GM23248 (cell line): Measurements from ENCODE around the gene ABCA2. TPM values are rescaled to one million over a fixed set of nuclear protein-coding genes. Genes with fewer than 3 reads are reported as not detected.
A peak's percentile ranks its signal among the peaks of the same experiment; 100 is the strongest.

Source experiments
- DNase-seq: peaks from one replicate; pipeline ENCODE4 v3.0.0-alpha.2; 2015
- H2AFZ ChIP-seq: fragments of 200-600 bp; sonication (generic); 2 replicates; pipeline ENCODE4 v1.6.1; 2016; ENCODE audit warnings: antibody characterized with exemption
- H3F3A ChIP-seq: fragments of 200-600 bp; sonication (generic); 2 replicates; pipeline ENCODE4 v1.6.1; 2016; ENCODE audit warnings: mild to moderate bottlenecking, antibody characterized with exemption, mixed run types; ENCODE audit not compliant: insufficient read depth
- H3K27ac ChIP-seq: fragments of 200-600 bp; sonication (generic); 2 replicates; pipeline ENCODE4 v1.5.1; 2016; ENCODE audit warnings: mild to moderate bottlenecking
- H3K27me3 ChIP-seq: fragments of 200-600 bp; sonication (generic); replicated peaks from 2 replicates; pipeline ENCODE4 v1.6.1; 2016; ENCODE audit warnings: mild to moderate bottlenecking; ENCODE audit not compliant: insufficient read depth
- H3K36me3 ChIP-seq: fragments of 200-600 bp; sonication (generic); 2 replicates; pipeline ENCODE4 v1.6.1; 2016; ENCODE audit warnings: low read depth, mild to moderate bottlenecking
- H3K4me1 ChIP-seq: fragments of 200-600 bp; sonication (generic); 2 replicates; pipeline ENCODE4 v1.6.1; 2016; ENCODE audit warnings: mild to moderate bottlenecking; ENCODE audit not compliant: insufficient read depth
- H3K4me2 ChIP-seq: fragments of 200-600 bp; sonication (generic); one replicate; pipeline ENCODE4 v1.6.1; 2016; ENCODE audit warnings: mild to moderate bottlenecking; ENCODE audit not compliant: unreplicated experiment
- H3K4me3 ChIP-seq: fragments of 200-600 bp; sonication (generic); 2 replicates; pipeline ENCODE4 v1.5.1; 2016; ENCODE audit warnings: mild to moderate bottlenecking
- H3K79me2 ChIP-seq: fragments of 200-600 bp; sonication (generic); 2 replicates; pipeline ENCODE4 v1.6.1; 2016; ENCODE audit warnings: mild to moderate bottlenecking; ENCODE audit not compliant: insufficient read depth
- H3K9ac ChIP-seq: fragments of 200-600 bp; sonication (generic); 2 replicates; pipeline ENCODE4 v1.6.1; 2016; ENCODE audit warnings: mild to moderate bottlenecking
- H3K9me2 ChIP-seq: fragments of 200-600 bp; sonication (generic); 2 replicates; pipeline ENCODE4 v1.6.1; 2016; ENCODE audit warnings: mixed run types, mild to moderate bottlenecking, moderate library complexity; ENCODE audit not compliant: insufficient read depth
- H3K9me3 ChIP-seq: fragments of 200-600 bp; sonication (generic); one replicate; pipeline ENCODE4 v1.6.1; 2017; ENCODE audit warnings: low read depth
- H4K20me1 ChIP-seq: fragments of 200-600 bp; sonication (generic); 2 replicates; pipeline ENCODE4 v1.6.0; 2016; ENCODE audit not compliant: insufficient read depth
- EZH2 ChIP-seq: fragments of 200-600 bp; sonication (generic); IDR thresholded peaks from 2 replicates; pipeline ENCODE4 v1.6.1; 2018; ENCODE audit warnings: antibody characterized with exemption, mild to moderate bottlenecking; ENCODE audit not compliant: insufficient read depth, poor library complexity, severe bottlenecking
- EZH2phosphoT487 ChIP-seq: fragments of 200-600 bp; sonication (generic); IDR thresholded peaks from 2 replicates; pipeline ENCODE4 v1.6.1; 2018; ENCODE audit warnings: antibody characterized with exemption, moderate library complexity, mild to moderate bottlenecking, low read depth; ENCODE audit not compliant: insufficient read depth
- WGBS, 2 experiments: methylation state at CpG; one replicate each; pipeline ENCODE4 v1.1.6; 2015 to 2017; ENCODE audit warnings: low lambda C conversion rate in 2 of 2, low coverage in 1 of 2; ENCODE audit errors: missing lambda C conversion rate in 2 of 2; 5-methylcytosine and 5-hydroxymethylcytosine counted together
- in situ Hi-C: fragments of 300-500 bp; cut with MboI; formaldehyde crosslinking; loops from 2 replicates; pipeline ENCODE4 v1.15.0; 2020
- polyA plus RNA-seq: library from polyadenylated mRNA; unstranded; fragments of >200 nt; fragmentation: Nextera tagmentation; extraction: Ambion mirVana; gene quantifications from 2 replicates; pipeline ENCODE4 v1.2.1, GENCODE V29; 2016
- total RNA-seq: library from RNA; depleted of rRNA; stranded (reverse); fragments of >200 nt; shearing (Covaris generic); gene quantifications from 2 replicates; pipeline ENCODE4 v1.2.3, GENCODE V29; 2014

The ABCA2 gene
- total and polyA plus RNA-seq, 2 experiments from 2014 or later: 21.1 to 33.2 TPM

DNA sequence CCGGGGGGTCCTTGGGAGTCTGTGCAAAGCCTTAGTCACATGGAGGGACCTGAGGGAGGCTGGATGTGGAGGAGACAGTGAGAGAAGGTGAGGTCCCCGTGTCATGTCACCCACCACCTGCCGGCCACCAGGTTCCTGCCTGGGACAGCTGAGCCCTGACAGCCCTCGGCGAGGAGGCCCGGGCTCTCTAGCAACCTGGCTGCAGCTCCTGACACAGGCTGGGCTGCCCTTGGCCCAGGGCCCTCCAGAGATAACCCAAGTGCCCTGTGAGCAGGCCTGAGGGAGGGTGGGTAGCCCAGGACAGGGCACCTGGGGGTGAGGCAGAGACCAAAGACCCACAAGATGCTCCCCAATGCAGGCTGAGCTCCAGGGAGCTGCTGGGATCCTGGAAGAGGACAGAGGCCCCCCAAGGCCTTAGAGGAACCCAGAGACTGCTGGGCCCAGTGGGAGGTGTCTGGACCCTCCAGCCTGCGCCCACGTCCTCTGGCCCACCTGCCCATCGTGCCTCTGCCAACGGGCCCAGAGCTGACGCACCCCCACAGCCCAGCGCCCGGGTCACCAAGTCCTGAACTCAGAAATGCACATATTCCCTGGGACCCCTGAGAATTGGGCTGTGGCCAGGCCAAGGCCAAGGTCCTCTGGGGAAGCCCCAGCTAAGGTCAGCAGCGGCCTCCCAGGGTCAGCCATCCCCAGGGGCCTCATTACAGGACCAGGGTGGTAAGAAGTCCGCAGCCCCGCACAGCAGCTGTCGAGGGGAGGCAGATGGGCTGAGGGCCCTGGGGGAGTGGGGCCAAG is 59.5 kb downstream of the ABCA2 start:
- Histone ChIP-seq H3K27me3 (no peaks in the 10 kb centered on the region), H3K4me2 (no peak overlapping the region), H3K9me3 (no peaks in the 10 kb centered on the region), H4K20me1 (no peaks in the 10 kb centered on the region), H3F3A (no peaks in the 10 kb centered on the region), H3K9me2 (no peaks in the 10 kb centered on the region), H3K4me1 (no peaks in the 10 kb centered on the region), H3K9ac (no peak overlapping the region), H2AFZ (no peak overlapping the region), H3K36me3 (no peaks in the 10 kb centered on the region), H3K4me3 (no peak overlapping the region), H3K27ac (no peak overlapping the region), H3K79me2 (no peaks in the 10 kb centered on the region)
- TF ChIP-seq EZH2phosphoT487: no peak
- TF ChIP-seq EZH2: no peak
- no peak for DNase-seq
- in situ Hi-C loops: no loop called here
- 62 to 64% methylated on average over 15 to 17 of the region's 17 CpGs for WGBS, 2 experiments

DNA sequence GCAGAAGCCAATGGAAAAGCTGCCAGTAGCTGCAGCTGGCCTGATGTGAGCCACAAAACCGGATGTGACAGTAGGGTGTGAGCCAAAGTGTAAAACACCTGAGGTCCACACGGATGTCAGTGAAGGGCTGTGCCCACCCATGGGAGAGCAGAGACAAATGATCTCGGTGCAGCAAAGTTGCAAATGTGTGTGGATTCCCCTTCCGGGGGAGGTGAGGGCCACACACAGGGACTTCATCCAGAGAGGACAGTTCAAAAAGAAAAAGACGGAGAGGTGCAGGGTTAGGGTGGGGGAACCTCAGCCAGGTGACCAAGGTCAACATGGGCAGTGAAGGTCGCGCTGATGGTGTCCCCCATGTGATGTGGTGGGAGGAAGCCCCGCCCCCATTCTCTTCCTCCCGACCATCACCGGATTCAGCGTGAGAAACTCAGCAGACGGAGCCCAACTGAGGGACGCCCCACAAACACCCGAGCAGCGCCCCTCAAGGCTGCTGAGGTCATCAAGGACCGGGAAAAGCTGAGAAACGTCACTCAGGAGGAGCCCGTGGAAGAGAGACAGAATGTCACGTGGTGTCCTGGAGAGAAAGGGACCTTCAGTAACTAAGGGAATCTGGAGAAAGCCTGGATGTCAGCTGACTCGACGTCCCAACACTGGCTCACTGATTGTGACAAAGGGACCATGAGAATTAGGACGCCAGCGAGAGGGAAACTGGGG is 62.1 kb downstream of the ABCA2 start:
- Histone ChIP-seq H3K9me2 (no peaks in the 10 kb centered on the region), H3K27me3 (no peaks in the 10 kb centered on the region), H3K79me2 (no peaks in the 10 kb centered on the region), H3K9ac (no peak overlapping the region), H3K27ac (no peak overlapping the region), H3K4me2 (peak overlapping the region; percentile 51), H3K4me1 (no peaks in the 10 kb centered on the region), H3K4me3 (no peak overlapping the region), H2AFZ (peak overlapping the region; percentile 53; the same call in 1 of the 2 replicates), H3K9me3 (no peaks in the 10 kb centered on the region), H3F3A (no peaks in the 10 kb centered on the region), H4K20me1 (no peaks in the 10 kb centered on the region), H3K36me3 (no peaks in the 10 kb centered on the region)
- DNase-seq: peak; percentile 46
- in situ Hi-C loops: no loop called here
- WGBS, 2 experiments: 13 to 16% methylated on average over 23 of the region's 23 CpGs
- no peak for TF ChIP-seq EZH2phosphoT487
- no peak for TF ChIP-seq EZH2

DNA sequence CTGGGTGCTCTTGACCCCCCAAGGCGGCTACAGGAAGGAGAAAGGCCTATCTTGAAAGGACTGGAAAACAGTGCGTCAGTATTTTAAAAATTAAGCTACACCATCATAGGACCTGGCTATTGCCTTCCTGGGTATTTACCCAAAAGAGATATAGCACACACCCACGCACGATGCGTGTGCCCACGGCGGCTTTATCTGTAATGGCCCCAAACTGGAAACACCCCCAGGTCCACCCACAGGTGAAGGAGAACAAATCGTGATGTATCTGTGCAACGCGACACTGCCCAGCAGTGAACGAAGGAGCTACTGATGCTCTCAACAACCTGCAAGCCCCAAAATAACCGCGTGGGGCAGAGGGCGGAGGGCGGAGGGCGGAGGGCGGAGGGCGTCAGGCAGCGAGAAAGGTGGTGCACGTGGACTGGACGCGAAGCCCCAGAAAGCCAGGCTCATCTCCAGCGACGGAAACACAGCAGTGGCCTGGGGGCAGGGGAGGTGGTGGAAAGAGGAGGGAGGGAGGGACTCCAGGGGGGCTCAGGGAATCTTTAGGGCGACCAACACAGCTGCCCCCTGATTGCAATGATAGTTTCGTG is 63.1 kb downstream of the ABCA2 start:
- in situ Hi-C loops: no loop called here
- Histone ChIP-seq H3K9ac (no peak overlapping the region), H3K4me2 (no peak overlapping the region), H3K36me3 (no peaks in the 10 kb centered on the region), H3K9me3 (no peaks in the 10 kb centered on the region), H3K4me3 (no peak overlapping the region), H3K4me1 (no peaks in the 10 kb centered on the region), H3K79me2 (no peaks in the 10 kb centered on the region), H3K27me3 (no peaks in the 10 kb centered on the region), H4K20me1 (no peaks in the 10 kb centered on the region), H3F3A (no peaks in the 10 kb centered on the region), H3K27ac (no peak overlapping the region), H2AFZ (no peak overlapping the region), H3K9me2 (no peaks in the 10 kb centered on the region)
- 80 to 83% methylated on average over 22 to 26 of the region's 26 CpGs for WGBS, 2 experiments
- TF ChIP-seq EZH2 (no peak), EZH2phosphoT487 (no peak)
- DNase-seq: no peak

DNA sequence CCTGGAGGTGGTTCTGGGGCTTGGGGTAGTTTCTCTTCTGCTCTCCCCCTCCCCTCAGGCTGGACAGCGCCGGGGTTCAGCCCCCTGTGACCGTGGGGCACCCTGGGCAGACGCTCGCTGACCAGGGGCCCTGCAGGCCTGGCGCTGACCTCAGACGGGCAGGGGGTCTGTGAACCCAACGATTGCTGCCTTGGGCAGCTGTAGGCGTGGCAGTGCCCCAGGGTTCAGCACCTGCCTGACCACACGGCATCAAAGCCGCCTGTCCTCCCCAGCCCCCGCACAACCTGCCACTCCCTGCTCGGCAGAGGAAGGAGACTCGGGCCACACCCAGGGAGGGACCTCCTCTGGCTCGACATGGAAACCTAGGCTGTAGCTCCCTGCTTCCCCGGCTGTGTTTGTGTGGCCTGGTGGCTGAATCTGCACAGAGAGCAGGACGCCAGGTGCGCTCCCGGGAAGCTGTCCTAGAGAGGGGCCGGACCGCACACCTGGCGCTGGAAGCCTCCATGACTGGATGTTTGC is 63.8 kb downstream of the ABCA2 start:
- Histone ChIP-seq H3K9me2 (no peaks in the 10 kb centered on the region), H3K9me3 (no peaks in the 10 kb centered on the region), H2AFZ (no peak overlapping the region), H3K27ac (no peak overlapping the region), H3K36me3 (no peaks in the 10 kb centered on the region), H3K79me2 (no peaks in the 10 kb centered on the region), H4K20me1 (no peaks in the 10 kb centered on the region), H3K9ac (no peak overlapping the region), H3K4me2 (no peak overlapping the region), H3K27me3 (no peaks in the 10 kb centered on the region), H3F3A (no peaks in the 10 kb centered on the region), H3K4me3 (no peak overlapping the region), H3K4me1 (no peaks in the 10 kb centered on the region)
- TF ChIP-seq EZH2phosphoT487 (no peak), EZH2 (no peak)
- 57 to 63% methylated on average over 21 of the region's 22 CpGs for WGBS, 2 experiments
- no peak for DNase-seq
- in situ Hi-C loops: no loop called here
